Ovary (tissue), 9 donors: ENCODE results near the gene ALOX12. TPM values are rescaled to one million over a fixed set of nuclear protein-coding genes. Genes with fewer than 3 reads are reported as not detected.

Source experiments
- DNase-seq, 5 donors: peaks; one replicate each; pipeline ENCODE4 v3.0.0-alpha.2; 2019 to 2020
- H3K27ac ChIP-seq, 2 donors: fragments of 200-600 bp; one replicate each; pipeline versions ENCODE4 v1.5.1 to v1.8.0; 2019 to 2022
- H3K27me3 ChIP-seq: fragments of 200-600 bp; one replicate; pipeline ENCODE4 v1.8.0; 2022
- H3K36me3 ChIP-seq: fragments of 200-600 bp; sonication (generic); one replicate; pipeline ENCODE4 v1.5.1; 2019
- H3K4me1 ChIP-seq: one replicate; pipeline ENCODE4 v1.8.1; 2013; ENCODE audit warnings: mild to moderate bottlenecking, moderate library complexity; ENCODE audit not compliant: insufficient read depth
- H3K4me3 ChIP-seq: fragments of 200-600 bp; sonication (generic); one replicate; pipeline ENCODE4 v1.5.1; 2017
- H3K9me3 ChIP-seq, 2 donors: fragments of 200-600 bp in 1 of 2; sonication (generic) in 1 of 2; one replicate each; pipeline versions ENCODE4 v1.5.1 to v1.8.1; 2013 to 2019; ENCODE audit warnings: mild to moderate bottlenecking in 1 of 2, moderate library complexity in 1 of 2
- EP300 ChIP-seq: sonication (generic); formaldehyde crosslinking; IDR thresholded peaks from one replicate; pipeline ENCODE4 v1.6.1; 2017; ENCODE audit warnings: antibody characterized with exemption
- POLR2A ChIP-seq: fragments of 450-650 bp; IDR thresholded peaks from one replicate; pipeline ENCODE4 v1.6.1; 2017; ENCODE audit warnings: antibody characterized with exemption, mild to moderate bottlenecking, moderate library complexity
- whole genome bisulfite sequencing, 3 donors: extraction: QIAGEN DNeasy Blood & Tissue Kit in 1 of 3; methylation state at CpG; one replicate each; pipeline versions ENCODE4 v1.1.5 to v1.1.7; 2013 to 2017; 5-methylcytosine and 5-hydroxymethylcytosine counted together
- intact Hi-C, 4 donors: fragments of 100-400 bp; cut with DNase I; formaldehyde crosslinking; loops; one replicate each; pipeline versions ENCODE4 v1.11.0 to v1.15.1; 2022 to 2023
- polyA plus RNA-seq, 2 donors: library from polyadenylated mRNA; stranded (reverse); fragments of 200-250 nt in 1 of 2; fragments of 350-450 nt in 1 of 2; fragmentation: Illumina TruSeq in 1 of 2; extraction: RNeasy Lipid Tissue Mini Kit (QIAGEN cat#74804) in 1 of 2; gene quantifications; one replicate each; pipeline ENCODE4 v1.2.3, GENCODE V29; 2013 to 2014
- total RNA-seq, 7 donors: library from RNA; depleted of rRNA in 2 of 7; stranded (reverse); fragments of >200 nt in 2 of 7; fragmentation: NEBNext Ultra II Directional in 3 of 7; extraction: Animal tissue kit (Norgen Biotek cat#: 25700) in 3 of 7; gene quantifications; one replicate each; pipeline versions ENCODE4 v1.1.0 to v1.2.4, GENCODE V29; 2016 to 2023
- TF ChIP-seq, protein P1 (sequence below), 3 donors: fragments of 450-650 bp in 2 of 3; fragments of 200-600 bp in 1 of 3; IDR thresholded peaks; one replicate each; pipeline versions ENCODE4 v1.5.1 to v1.8.0; 2016 to 2022; ENCODE audit warnings: antibody characterized with exemption in 3 of 3, mild to moderate bottlenecking in 1 of 3
- donor health status: DM: no; HTN: no; CAD: no; lungs with moderate emphysema.
- donor health status: DM: no; HTN: no; CAD: no.
- donor health status: Bipolar disorder and iron deficiency.
- donor health status: DM: yes; HTN: yes; CAD: no.
- donor health status: DM: no; HTN: no; CAD: no.
- donor health status: DM: yes; HTN: yes; CAD: no.

ALOX12 gene
- total and polyA plus RNA-seq, 9 donors: 0.05 to 0.74 (median 0.56) TPM; not detected in 5

DNA sequence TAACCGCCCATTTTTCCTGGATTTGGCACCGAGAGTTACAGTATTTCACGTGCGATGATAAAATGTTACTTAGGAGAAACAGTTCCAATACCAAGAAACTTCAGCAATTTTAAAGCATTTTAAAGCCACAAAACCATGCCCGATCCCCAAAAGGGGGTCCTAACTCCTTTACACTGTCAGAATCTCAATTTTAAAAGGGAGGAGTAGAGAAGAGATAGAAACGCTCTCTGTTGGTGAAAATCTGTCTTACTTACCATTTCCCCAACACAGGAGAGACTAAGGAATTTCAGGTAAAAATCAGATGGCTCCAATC lies 16.0 kb downstream of the ALOX12 start:
- intact Hi-C loops: loop anchor here in 2 of 4 donors (5.0 to 10.0 kb wide), 3 partner anchors 257 to 1173 kb away; partner anchors contain the start of gene XAF1 (in 1 of the 2)
- no peak for DNase-seq
- H3K4me1 ChIP-seq: peaks cover 9% of the 10 kb centered on the region

DNA sequence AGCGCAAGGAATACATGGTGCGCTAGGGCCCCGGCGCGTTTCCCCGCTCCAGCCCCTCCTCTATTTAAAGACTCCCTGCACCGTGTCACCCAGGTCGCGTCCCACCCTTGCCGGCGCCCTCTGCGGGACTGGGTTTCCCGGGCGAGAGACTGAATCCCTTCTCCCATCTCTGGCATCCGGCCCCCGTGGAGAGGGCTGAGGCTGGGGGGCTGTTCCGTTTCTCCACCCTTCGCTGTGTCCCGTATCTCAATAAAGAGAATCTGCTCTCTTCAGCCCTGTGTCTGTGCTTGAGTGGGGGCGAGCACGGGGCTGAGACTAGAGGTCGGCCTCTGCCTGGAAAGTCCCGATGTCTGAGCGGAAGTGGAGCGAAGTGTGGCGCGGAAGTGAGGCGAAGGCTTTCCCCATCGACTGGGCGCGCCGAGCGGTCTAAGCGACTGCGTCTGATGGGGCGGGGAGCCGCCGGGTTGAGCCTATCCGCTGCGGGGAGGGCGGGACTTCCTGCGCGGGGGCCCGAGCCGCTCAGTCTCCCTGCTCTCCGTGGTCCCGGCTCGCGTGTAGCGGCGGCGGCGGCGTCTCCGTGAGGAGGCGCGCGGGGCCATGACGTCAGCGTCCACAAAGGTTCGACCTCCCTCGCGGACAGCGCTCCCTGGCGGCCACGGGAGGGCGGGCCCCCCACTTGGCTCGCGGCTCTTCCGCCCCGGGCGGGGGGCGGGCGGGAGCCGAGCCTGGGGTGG lies 18.6 kb downstream of the ALOX12 start:
- H3K36me3 ChIP-seq: no peaks in the 10 kb centered on the region
- 1% methylated on average over 34 to 75 of the region's 75 CpGs for WGBS, 3 donors
- DNase-seq: peak; percentile 98 to 99 (median 98)
- H3K27ac ChIP-seq: peak overlapping the region; percentile 93 to 94
- TF ChIP-seq, protein P1, sequence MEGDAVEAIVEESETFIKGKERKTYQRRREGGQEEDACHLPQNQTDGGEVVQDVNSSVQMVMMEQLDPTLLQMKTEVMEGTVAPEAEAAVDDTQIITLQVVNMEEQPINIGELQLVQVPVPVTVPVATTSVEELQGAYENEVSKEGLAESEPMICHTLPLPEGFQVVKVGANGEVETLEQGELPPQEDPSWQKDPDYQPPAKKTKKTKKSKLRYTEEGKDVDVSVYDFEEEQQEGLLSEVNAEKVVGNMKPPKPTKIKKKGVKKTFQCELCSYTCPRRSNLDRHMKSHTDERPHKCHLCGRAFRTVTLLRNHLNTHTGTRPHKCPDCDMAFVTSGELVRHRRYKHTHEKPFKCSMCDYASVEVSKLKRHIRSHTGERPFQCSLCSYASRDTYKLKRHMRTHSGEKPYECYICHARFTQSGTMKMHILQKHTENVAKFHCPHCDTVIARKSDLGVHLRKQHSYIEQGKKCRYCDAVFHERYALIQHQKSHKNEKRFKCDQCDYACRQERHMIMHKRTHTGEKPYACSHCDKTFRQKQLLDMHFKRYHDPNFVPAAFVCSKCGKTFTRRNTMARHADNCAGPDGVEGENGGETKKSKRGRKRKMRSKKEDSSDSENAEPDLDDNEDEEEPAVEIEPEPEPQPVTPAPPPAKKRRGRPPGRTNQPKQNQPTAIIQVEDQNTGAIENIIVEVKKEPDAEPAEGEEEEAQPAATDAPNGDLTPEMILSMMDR (IDR thresholded peaks at IDR 0.05): peak; percentile 49 to 81 (median 81)
- TF ChIP-seq EP300 (no peak), POLR2A (peak; percentile 83)
- H3K27me3 ChIP-seq: no peaks in the 10 kb centered on the region
- intact Hi-C loops: loop anchor here in 2 of 4 donors (5.0 to 10.0 kb wide), 3 partner anchors 260 to 1170 kb away; partner anchors contain the start of gene XAF1 (in 1 of the 2)
- H3K9me3 ChIP-seq: no peaks in the 10 kb centered on the region
- peak overlapping the region; percentile 83 for H3K4me3 ChIP-seq
- H3K4me1 ChIP-seq: peaks cover 17% of the 10 kb centered on the region

More for the DNA sequence above, 16.0 kb downstream of the ALOX12 start:
- WGBS, 3 donors: 0 to 1% (median 0%) methylated on average over 6 of the region's 6 CpGs
- no peaks in the 10 kb centered on the region for H3K36me3 ChIP-seq
- no peaks in the 10 kb centered on the region for H3K9me3 ChIP-seq
- TF ChIP-seq, protein P1 (IDR thresholded peaks at IDR 0.05): no peak
- TF ChIP-seq EP300: no peak
- TF ChIP-seq POLR2A: no peak
- H3K4me3 ChIP-seq: peak overlapping the region; percentile 83
- no peaks in the 10 kb centered on the region for H3K27me3 ChIP-seq
- peak overlapping the region in 1 of 2 donors; percentile 93 for H3K27ac ChIP-seq

DNA sequence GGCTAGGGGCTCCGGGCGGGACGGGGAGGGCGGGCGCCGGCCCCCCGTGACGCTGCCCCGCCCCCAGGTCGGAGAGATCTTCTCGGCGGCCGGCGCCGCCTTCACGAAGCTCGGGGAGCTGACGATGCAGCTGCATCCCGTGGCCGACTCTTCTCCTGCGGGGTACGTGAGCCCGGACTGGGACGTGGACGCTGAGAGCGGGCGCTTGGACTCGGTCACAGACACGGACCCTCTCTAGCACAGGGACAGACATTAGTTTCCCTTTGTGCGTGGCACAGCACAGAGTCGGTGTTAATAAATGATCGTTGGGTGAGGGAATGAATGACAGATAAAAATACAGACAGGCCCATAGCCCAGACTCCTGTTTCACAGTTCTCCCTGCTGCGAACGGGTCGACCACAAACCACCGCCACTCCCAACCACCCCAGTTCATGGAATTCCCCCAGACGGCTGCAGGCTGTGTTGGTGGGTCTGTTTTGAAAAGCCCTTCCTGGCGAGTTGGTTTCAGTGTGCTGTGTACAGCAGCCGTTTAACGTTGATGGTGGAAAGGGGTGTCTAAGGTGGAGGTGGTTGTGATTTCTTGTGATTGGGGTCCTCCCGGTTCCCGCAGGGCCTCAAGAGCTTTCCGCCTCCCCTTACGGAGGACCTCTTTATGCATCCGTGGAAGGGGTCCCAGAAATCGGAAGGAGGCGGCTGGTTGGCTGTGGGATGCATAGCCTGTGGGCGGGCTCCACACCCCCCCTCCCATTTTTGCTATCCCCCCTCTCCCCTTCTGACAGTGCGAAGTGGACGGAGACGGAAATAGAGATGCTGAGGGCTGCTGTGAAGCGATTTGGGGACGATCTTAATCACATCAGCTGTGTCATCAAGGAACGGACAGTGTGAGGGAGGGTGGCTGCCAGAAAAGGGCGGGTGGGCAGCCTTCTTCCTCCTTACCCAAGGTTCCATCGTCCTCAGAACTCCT lies 19.4 kb downstream of the ALOX12 start:
- no peaks in the 10 kb centered on the region for H3K9me3 ChIP-seq
- DNase-seq: peak in 3 of 5 donors; percentile 51 to 56 (median 54)
- H3K27ac ChIP-seq: peak overlapping the region; percentile 93 to 94
- H3K4me3 ChIP-seq: peak overlapping the region; percentile 83
- WGBS, 3 donors: 8 to 15% (median 12%) methylated on average over 44 to 56 of the region's 56 CpGs
- peak; percentile 29 for TF ChIP-seq POLR2A
- TF ChIP-seq EP300: no peak
- peaks cover 17% of the 10 kb centered on the region for H3K4me1 ChIP-seq
- intact Hi-C loops: loop anchor here in 2 of 4 donors (5.0 to 10.0 kb wide), 3 partner anchors 260 to 1170 kb away; partner anchors contain the start of gene XAF1 (in 1 of the 2)
- no peaks in the 10 kb centered on the region for H3K36me3 ChIP-seq
- H3K27me3 ChIP-seq: no peaks in the 10 kb centered on the region

DNA sequence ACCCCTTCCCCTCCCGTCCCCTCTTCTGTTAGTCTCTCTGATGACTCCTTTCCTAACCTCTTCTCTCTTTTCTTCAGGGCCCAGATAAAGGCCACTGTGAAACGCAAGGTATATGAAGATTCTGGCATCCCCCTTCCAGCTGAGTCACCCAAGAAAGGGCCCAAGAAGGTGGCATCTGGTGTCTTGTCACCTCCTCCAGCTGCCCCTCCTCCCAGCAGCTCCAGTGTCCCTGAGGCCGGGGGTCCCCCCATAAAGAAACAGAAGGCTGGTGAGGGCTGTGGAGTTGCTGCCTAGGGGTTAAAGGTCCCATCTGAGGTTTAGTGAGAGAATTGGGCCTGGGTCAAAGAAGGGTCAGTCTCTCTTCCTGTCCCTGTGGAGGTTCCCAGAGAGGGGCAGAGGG lies 20.6 kb downstream of the ALOX12 start:
- 69 to 88% (median 77%) methylated on average over 3 of the region's 3 CpGs for WGBS, 3 donors
- Histone ChIP-seq H3K27ac (no peak overlapping the region), H3K27me3 (no peaks in the 10 kb centered on the region), H3K9me3 (no peaks in the 10 kb centered on the region), H3K36me3 (no peaks in the 10 kb centered on the region), H3K4me3 (no peak overlapping the region), H3K4me1 (peaks cover 14% of the 10 kb centered on the region)
- TF ChIP-seq, protein P1 (IDR thresholded peaks at IDR 0.05): no peak
- TF ChIP-seq POLR2A (no peak), EP300 (no peak)
- intact Hi-C loops: loop anchor here in 2 of 4 donors (10.0 kb wide), 2 partner anchors 262 to 1168 kb away; partner anchors contain the start of gene XAF1 (in 1 of the 2)
- no peak for DNase-seq
